Liver (tissue), 3 donors: Measurements from ENCODE around the gene GRB7.

Source experiments
- EGR1 ChIP-seq, 2 donors: IDR thresholded peaks; 2 replicates each; pipeline ENCODE4 v1.6.1; 2016 to 2018; ENCODE audit warnings: antibody characterized with exemption in 2 of 2, low read depth in 2 of 2
- FOXA1 ChIP-seq: IDR thresholded peaks from 2 replicates; pipeline ENCODE4 v1.6.1; 2016; ENCODE audit warnings: antibody characterized with exemption
- JUND ChIP-seq, 2 donors: IDR thresholded peaks; 2 replicates each; pipeline ENCODE4 v1.6.1; 2016; ENCODE audit warnings: antibody characterized with exemption in 2 of 2
- SP1 ChIP-seq: IDR thresholded peaks from 2 replicates; pipeline ENCODE4 v1.6.1; 2018; ENCODE audit warnings: antibody characterized with exemption, mild to moderate bottlenecking
- TAF1 ChIP-seq: conservative IDR thresholded peaks from 2 replicates; pipeline ENCODE4 v1.6.1; 2016; ENCODE audit warnings: antibody characterized with exemption, mild to moderate bottlenecking
- YY1 ChIP-seq: IDR thresholded peaks from 2 replicates; pipeline ENCODE4 v1.6.1; 2016; ENCODE audit warnings: antibody characterized with exemption, mild to moderate bottlenecking
- TF ChIP-seq, protein P1 (sequence below): IDR thresholded peaks from 2 replicates; pipeline ENCODE4 v1.6.1; 2016; ENCODE audit warnings: antibody characterized with exemption, mild to moderate bottlenecking
- TF ChIP-seq, protein P2 (sequence below): fragments of 150-350 bp; IDR thresholded peaks from 2 replicates; pipeline ENCODE4 v1.5.1; 2017; ENCODE audit warnings: improper control_type of control experiment, low read depth, low read length; ENCODE audit not compliant: missing input control
- TF ChIP-seq, protein P3 (sequence below): IDR thresholded peaks from 2 replicates; pipeline ENCODE4 v1.6.1; 2016; ENCODE audit warnings: antibody characterized with exemption
- TF ChIP-seq, protein P4 (sequence below): IDR thresholded peaks from 2 replicates; pipeline ENCODE4 v1.6.1; 2016; ENCODE audit warnings: antibody characterized with exemption
- donor health status: healthy.
- donor health status: healthy.

DNA sequence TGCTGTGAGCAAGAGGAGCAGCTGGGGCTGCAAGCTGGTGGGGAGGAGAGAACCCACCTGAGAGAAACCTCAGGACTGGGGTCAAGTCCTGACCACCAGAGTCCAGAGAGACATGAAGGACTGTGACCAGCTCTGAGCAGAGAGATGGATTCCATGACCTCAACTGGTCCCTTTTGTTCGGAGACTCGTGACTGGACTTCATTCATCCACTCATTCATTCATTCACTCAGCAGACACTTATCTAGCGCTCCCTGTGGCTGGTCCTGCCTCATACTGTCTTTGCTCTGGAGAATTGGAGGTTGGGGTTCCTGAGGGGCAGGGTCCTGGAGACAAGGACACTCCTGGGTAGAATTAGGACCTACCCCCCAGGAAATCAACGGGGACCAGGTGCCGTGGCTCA is 33.8 kb upstream of the GRB7 start:
- TF ChIP-seq, protein P1, sequence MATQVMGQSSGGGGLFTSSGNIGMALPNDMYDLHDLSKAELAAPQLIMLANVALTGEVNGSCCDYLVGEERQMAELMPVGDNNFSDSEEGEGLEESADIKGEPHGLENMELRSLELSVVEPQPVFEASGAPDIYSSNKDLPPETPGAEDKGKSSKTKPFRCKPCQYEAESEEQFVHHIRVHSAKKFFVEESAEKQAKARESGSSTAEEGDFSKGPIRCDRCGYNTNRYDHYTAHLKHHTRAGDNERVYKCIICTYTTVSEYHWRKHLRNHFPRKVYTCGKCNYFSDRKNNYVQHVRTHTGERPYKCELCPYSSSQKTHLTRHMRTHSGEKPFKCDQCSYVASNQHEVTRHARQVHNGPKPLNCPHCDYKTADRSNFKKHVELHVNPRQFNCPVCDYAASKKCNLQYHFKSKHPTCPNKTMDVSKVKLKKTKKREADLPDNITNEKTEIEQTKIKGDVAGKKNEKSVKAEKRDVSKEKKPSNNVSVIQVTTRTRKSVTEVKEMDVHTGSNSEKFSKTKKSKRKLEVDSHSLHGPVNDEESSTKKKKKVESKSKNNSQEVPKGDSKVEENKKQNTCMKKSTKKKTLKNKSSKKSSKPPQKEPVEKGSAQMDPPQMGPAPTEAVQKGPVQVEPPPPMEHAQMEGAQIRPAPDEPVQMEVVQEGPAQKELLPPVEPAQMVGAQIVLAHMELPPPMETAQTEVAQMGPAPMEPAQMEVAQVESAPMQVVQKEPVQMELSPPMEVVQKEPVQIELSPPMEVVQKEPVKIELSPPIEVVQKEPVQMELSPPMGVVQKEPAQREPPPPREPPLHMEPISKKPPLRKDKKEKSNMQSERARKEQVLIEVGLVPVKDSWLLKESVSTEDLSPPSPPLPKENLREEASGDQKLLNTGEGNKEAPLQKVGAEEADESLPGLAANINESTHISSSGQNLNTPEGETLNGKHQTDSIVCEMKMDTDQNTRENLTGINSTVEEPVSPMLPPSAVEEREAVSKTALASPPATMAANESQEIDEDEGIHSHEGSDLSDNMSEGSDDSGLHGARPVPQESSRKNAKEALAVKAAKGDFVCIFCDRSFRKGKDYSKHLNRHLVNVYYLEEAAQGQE = no peak
- TF ChIP-seq JUND (IDR thresholded peaks at IDR 0.05) (no peak), SP1 (no peak), EGR1 (IDR thresholded peaks at IDR 0.05; ENCODE audit: low read depth in 2 of 2) (no peak), FOXA1 (no peak), YY1 (no peak), TAF1 (no peak)
- TF ChIP-seq, protein P2, sequence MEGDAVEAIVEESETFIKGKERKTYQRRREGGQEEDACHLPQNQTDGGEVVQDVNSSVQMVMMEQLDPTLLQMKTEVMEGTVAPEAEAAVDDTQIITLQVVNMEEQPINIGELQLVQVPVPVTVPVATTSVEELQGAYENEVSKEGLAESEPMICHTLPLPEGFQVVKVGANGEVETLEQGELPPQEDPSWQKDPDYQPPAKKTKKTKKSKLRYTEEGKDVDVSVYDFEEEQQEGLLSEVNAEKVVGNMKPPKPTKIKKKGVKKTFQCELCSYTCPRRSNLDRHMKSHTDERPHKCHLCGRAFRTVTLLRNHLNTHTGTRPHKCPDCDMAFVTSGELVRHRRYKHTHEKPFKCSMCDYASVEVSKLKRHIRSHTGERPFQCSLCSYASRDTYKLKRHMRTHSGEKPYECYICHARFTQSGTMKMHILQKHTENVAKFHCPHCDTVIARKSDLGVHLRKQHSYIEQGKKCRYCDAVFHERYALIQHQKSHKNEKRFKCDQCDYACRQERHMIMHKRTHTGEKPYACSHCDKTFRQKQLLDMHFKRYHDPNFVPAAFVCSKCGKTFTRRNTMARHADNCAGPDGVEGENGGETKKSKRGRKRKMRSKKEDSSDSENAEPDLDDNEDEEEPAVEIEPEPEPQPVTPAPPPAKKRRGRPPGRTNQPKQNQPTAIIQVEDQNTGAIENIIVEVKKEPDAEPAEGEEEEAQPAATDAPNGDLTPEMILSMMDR = no peak
- TF ChIP-seq, protein P3, sequence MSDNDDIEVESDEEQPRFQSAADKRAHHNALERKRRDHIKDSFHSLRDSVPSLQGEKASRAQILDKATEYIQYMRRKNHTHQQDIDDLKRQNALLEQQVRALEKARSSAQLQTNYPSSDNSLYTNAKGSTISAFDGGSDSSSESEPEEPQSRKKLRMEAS = no peak
- TF ChIP-seq, protein P4, sequence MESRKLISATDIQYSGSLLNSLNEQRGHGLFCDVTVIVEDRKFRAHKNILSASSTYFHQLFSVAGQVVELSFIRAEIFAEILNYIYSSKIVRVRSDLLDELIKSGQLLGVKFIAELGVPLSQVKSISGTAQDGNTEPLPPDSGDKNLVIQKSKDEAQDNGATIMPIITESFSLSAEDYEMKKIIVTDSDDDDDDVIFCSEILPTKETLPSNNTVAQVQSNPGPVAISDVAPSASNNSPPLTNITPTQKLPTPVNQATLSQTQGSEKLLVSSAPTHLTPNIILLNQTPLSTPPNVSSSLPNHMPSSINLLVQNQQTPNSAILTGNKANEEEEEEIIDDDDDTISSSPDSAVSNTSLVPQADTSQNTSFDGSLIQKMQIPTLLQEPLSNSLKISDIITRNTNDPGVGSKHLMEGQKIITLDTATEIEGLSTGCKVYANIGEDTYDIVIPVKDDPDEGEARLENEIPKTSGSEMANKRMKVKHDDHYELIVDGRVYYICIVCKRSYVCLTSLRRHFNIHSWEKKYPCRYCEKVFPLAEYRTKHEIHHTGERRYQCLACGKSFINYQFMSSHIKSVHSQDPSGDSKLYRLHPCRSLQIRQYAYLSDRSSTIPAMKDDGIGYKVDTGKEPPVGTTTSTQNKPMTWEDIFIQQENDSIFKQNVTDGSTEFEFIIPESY = no peak
